K562 (cell line): ENCODE data around the gene TGFBR1. TPM values are rescaled to one million over a fixed set of nuclear protein-coding genes. Genes with fewer than 3 reads are reported as not detected.

Experiments used
- ARID2 ChIP-seq: fragments of 450-650 bp; IDR thresholded peaks from 2 replicates; pipeline ENCODE4 v1.6.1; 2017; ENCODE audit warnings: antibody characterized with exemption, mild to moderate bottlenecking
- BCOR ChIP-seq: fragments of 450-650 bp; IDR thresholded peaks from 2 replicates; pipeline ENCODE4 v1.6.1; 2016
- CGGBP1 ChIP-seq: fragments of 250-450 bp; sonication (Bioruptor Pico); IDR thresholded peaks from 2 replicates; pipeline ENCODE4 v1.9.0; 2021; ENCODE audit warnings: mild to moderate bottlenecking
- FOSL1 ChIP-seq: fragments of 200-800 bp; sonication (Bioruptor generic); conservative IDR thresholded peaks from 2 replicates; pipeline ENCODE4 v1.6.1; 2016; ENCODE audit warnings: missing genetic modification characterization, missing compliant biosample characterization
- PHF8 ChIP-seq: fragments of 200-600 bp; sonication (generic); IDR thresholded peaks from 2 replicates; pipeline ENCODE4 v1.6.1; 2012; ENCODE audit warnings: mixed run types, mild to moderate bottlenecking, inconsistent platforms, low read length, moderate library complexity, borderline replicate concordance
- PTRF ChIP-seq: fragments of 450-650 bp; IDR thresholded peaks from 2 replicates; pipeline ENCODE4 v1.6.1; 2016; ENCODE audit warnings: mild to moderate bottlenecking, missing genetic modification characterization, missing compliant biosample characterization
- SIN3A ChIP-seq, 2 experiments: fragments of 150-350 bp in 1 of 2; IDR thresholded peaks; 2 replicates each; pipeline ENCODE4 v1.6.1; 2011 to 2016; ENCODE audit warnings: borderline replicate concordance in 2 of 2, low read depth in 2 of 2, low read length in 2 of 2, mild to moderate bottlenecking in 2 of 2, moderate library complexity in 2 of 2; ENCODE audit not compliant: control insufficient read depth in 1 of 2
- SIN3B ChIP-seq: fragments of 450-650 bp; IDR thresholded peaks from 2 replicates; pipeline ENCODE4 v1.6.1; 2017; ENCODE audit warnings: low read depth, mild to moderate bottlenecking, moderate library complexity
- TCF3 ChIP-seq: sonication (generic); formaldehyde crosslinking; IDR thresholded peaks from 2 replicates; pipeline ENCODE4 v1.4.0; 2020; ENCODE audit warnings: mild to moderate bottlenecking, missing genetic modification reagents
- TOE1 ChIP-seq, 2 experiments: fragments of 450-650 bp in 1 of 2; sonication (generic) in 1 of 2; formaldehyde crosslinking in 1 of 2; IDR thresholded peaks; 2 replicates each; pipeline versions ENCODE4 v1.7.1 to v1.8.0; 2016 to 2022; ENCODE audit warnings: borderline replicate concordance in 2 of 2, mild to moderate bottlenecking in 2 of 2, antibody characterized with exemption in 1 of 2, inconsistent platforms in 1 of 2, low read depth in 1 of 2, missing genetic modification reagents in 1 of 2, moderate library complexity in 1 of 2
- YY1 ChIP-seq, 3 experiments: IDR thresholded peaks; 2 replicates each; pipeline ENCODE4 v1.6.1; 2011; ENCODE audit warnings: low read length in 2 of 3, mild to moderate bottlenecking in 2 of 3, moderate library complexity in 2 of 3, borderline replicate concordance in 1 of 3, control low read depth in 1 of 3, low read depth in 1 of 3; ENCODE audit not compliant: insufficient read depth in 3 of 3, insufficient replicate concordance in 2 of 3, control insufficient read depth in 1 of 3, insufficient read length in 1 of 3; ENCODE audit errors: extremely low read depth in 1 of 3
- ZC3H11A ChIP-seq: IDR thresholded peaks from 2 replicates; pipeline ENCODE4 v1.6.1; 2012; ENCODE audit warnings: low read depth, low read length, improper control_type of control experiment
- ZC3H8 ChIP-seq: fragments of 450-650 bp; IDR thresholded peaks from 2 replicates; pipeline ENCODE4 v1.6.1; 2017
- ZFP36 ChIP-seq: fragments of 150-350 bp; IDR thresholded peaks from 2 replicates; pipeline ENCODE4 v1.6.1; 2018; ENCODE audit warnings: low read length, low read depth; ENCODE audit not compliant: partially characterized antibody
- ZHX1 ChIP-seq: fragments of 150-350 bp; conservative IDR thresholded peaks from 2 replicates; pipeline ENCODE4 v1.6.1; 2014; ENCODE audit warnings: low read length
- ZKSCAN8 ChIP-seq: fragments of 200-800 bp; sonication (Bioruptor generic); IDR thresholded peaks from 2 replicates; pipeline ENCODE4 v1.6.1; 2016; ENCODE audit warnings: missing genetic modification characterization, missing compliant biosample characterization
- ZNF232 ChIP-seq: sonication (generic); formaldehyde crosslinking; IDR thresholded peaks from 2 replicates; pipeline ENCODE4 v1.8.0; 2022; ENCODE audit warnings: mild to moderate bottlenecking, missing genetic modification reagents
- ZNF699 ChIP-seq: fragments of 250-450 bp; sonication (Bioruptor Pico); IDR thresholded peaks from 2 replicates; pipeline ENCODE4 v1.8.0; 2021; ENCODE audit warnings: mild to moderate bottlenecking, moderate library complexity; ENCODE audit not compliant: insufficient replicate concordance
- ZNF766 ChIP-seq: fragments of 200-800 bp; sonication (Bioruptor generic); conservative IDR thresholded peaks from 2 replicates; pipeline ENCODE4 v1.6.1; 2016; ENCODE audit warnings: missing genetic modification characterization, missing compliant biosample characterization
- ZSCAN32 ChIP-seq: fragments of 450-650 bp; formaldehyde crosslinking; IDR thresholded peaks from 2 replicates; pipeline ENCODE4 v1.4.0; 2020; ENCODE audit warnings: mild to moderate bottlenecking, moderate library complexity
- polyA plus RNA-seq, 8 experiments: library from polyadenylated mRNA; depleted of rRNA in 4 of 8; stranded (reverse) in 5 of 8; unstranded in 3 of 8; fragments of >200 nt; fragmentation: Nextera tagmentation in 2 of 8; fragmentation: Illumina TruSeq in 1 of 8; extraction: Ambion mirVana in 2 of 8; extraction: Trizol in 1 of 8; gene quantifications; 2 replicates each; pipeline versions ENCODE4 v1.2.1 to v1.2.3, GENCODE V29; 2011 to 2014; ENCODE audit warnings: inconsistent platforms in 1 of 8, missing spikeins in 1 of 8
- total RNA-seq, 7 experiments: library from RNA; depleted of rRNA in 6 of 7; stranded (reverse); fragments of >200 nt in 6 of 7; fragmentation: Illumina TruSeq in 2 of 7; extraction: Trizol in 2 of 7; gene quantifications; 2 replicates each; pipeline versions ENCODE4 v1.2.1 to v1.2.3, GENCODE V29; 2011 to 2021; ENCODE audit warnings: low replicate concordance in 1 of 7
- TF ChIP-seq, protein P1 (sequence below): fragments of 450-650 bp; IDR thresholded peaks from 2 replicates; pipeline ENCODE4 v1.7.1; 2018; ENCODE audit warnings: mild to moderate bottlenecking, low read depth; ENCODE audit not compliant: partially characterized antibody

The TGFBR1 gene
- total and polyA plus RNA-seq, 9 of the 15 experiments (the other 6 are each of a cell fraction or from before 2014, with no cell fraction given) = 15.5 to 62.4 (median 42.7) TPM

GRCh38 chr9:99104459-99105151 is at the start of gene TGFBR1 (continued):
- TF ChIP-seq, protein P1, sequence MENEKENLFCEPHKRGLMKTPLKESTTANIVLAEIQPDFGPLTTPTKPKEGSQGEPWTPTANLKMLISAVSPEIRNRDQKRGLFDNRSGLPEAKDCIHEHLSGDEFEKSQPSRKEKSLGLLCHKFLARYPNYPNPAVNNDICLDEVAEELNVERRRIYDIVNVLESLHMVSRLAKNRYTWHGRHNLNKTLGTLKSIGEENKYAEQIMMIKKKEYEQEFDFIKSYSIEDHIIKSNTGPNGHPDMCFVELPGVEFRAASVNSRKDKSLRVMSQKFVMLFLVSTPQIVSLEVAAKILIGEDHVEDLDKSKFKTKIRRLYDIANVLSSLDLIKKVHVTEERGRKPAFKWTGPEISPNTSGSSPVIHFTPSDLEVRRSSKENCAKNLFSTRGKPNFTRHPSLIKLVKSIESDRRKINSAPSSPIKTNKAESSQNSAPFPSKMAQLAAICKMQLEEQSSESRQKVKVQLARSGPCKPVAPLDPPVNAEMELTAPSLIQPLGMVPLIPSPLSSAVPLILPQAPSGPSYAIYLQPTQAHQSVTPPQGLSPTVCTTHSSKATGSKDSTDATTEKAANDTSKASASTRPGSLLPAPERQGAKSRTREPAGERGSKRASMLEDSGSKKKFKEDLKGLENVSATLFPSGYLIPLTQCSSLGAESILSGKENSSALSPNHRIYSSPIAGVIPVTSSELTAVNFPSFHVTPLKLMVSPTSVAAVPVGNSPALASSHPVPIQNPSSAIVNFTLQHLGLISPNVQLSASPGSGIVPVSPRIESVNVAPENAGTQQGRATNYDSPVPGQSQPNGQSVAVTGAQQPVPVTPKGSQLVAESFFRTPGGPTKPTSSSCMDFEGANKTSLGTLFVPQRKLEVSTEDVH = no peak
- TF ChIP-seq ZSCAN32 (CRISPR knock-in tag) = no peak
- peak; percentile 60; the same call in 1 of the 2 replicates for TF ChIP-seq TOE1 (IDR thresholded peaks at IDR 0.05; ENCODE audit: borderline replicate concordance)
- TF ChIP-seq TOE1 (CRISPR knock-in tag; IDR thresholded peaks at IDR 0.05; ENCODE audit: borderline replicate concordance, low read depth) = no peak
- TF ChIP-seq YY1 (IDR thresholded peaks at IDR 0.05; ENCODE audit: borderline replicate concordance in 1 of 3, control insufficient read depth in 1 of 3, extremely low read depth in 1 of 3, insufficient read depth in 3 of 3, insufficient read length in 1 of 3, insufficient replicate concordance in 2 of 3, low read depth in 1 of 3, low read length in 2 of 3) = peak in 1 of 3 experiments; percentile 69
- TF ChIP-seq ARID2 = 0 out of 2 replicates have a peak, but pooled peaks have one; percentile 19
- no peak for TF ChIP-seq ZC3H8
- no peak for TF ChIP-seq ZNF232 (CRISPR knock-in tag)
- TF ChIP-seq SIN3A (IDR thresholded peaks at IDR 0.05; ENCODE audit: borderline replicate concordance in 2 of 2, control insufficient read depth in 1 of 2, low read depth in 2 of 2, low read length in 2 of 2) = peak; percentile 30 to 31; a peak in 1 of 4 replicates
- 0 out of 2 replicates have a peak, but pooled peaks have one; percentile 44 for TF ChIP-seq CGGBP1 (CRISPR knock-in tag)
- TF ChIP-seq PHF8 = peak; percentile 50; the same call in 1 of the 2 replicates
- TF ChIP-seq ZHX1 = no peak
- TF ChIP-seq ZNF699 (CRISPR knock-in tag) = no peak
- peak; percentile 73; the same call in 1 of the 2 replicates for TF ChIP-seq BCOR
- TF ChIP-seq ZKSCAN8 (CRISPR knock-in tag) = no peak
- TF ChIP-seq PTRF (tag) = no peak
- no peak for TF ChIP-seq SIN3B
- TF ChIP-seq ZNF766 (CRISPR knock-in tag) = no peak
- no peak for TF ChIP-seq FOSL1 (tag)
- TF ChIP-seq ZC3H11A = no peak
- no peak for TF ChIP-seq ZFP36
- TF ChIP-seq TCF3 (CRISPR knock-in tag) = no peak
